Fibroblast of mammary gland (primary cell): ENCODE results near the gene VCPKMT.
A peak's percentile ranks its signal among the peaks of the same experiment; 100 is the strongest.

ENCODE experiments used
- DNase-seq: peaks from one replicate; pipeline ENCODE4 v3.0.0-alpha.2; 2010; ENCODE audit warnings: low read depth
- H3K4me3 ChIP-seq: 2 replicates; pipeline ENCODE4 v1.5.1; 2011; ENCODE audit warnings: low read depth, mild to moderate bottlenecking, low read length, moderate library complexity; ENCODE audit not compliant: control insufficient read depth
- TF ChIP-seq, protein P1 (sequence below): conservative IDR thresholded peaks from 2 replicates; pipeline ENCODE4 v1.5.1; 2011; ENCODE audit warnings: low read depth, low read length, inconsistent platforms; ENCODE audit not compliant: control insufficient read depth, insufficient read depth

The VCPKMT gene

DNA sequence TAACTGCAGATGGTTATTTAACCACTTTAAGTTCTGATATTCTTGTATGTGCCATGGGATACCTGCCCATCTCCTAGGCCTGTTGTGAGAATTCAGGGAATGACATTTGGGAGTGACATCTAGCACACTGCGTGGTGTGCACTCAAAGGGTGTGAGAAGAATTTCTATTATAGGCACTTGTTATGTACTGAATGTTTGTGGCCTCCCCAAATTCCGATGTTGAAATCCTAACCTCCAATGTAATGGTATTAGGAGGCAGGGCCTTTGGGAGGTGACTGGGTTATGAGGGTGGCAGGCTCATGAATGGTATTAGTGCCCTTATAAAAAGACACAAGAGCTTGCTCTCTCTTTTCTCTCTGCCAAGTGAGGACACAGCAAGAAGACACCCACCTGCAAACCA, 27.6 kb downstream of the VCPKMT start:
- DNase-seq, result no peak
- TF ChIP-seq, protein P1, sequence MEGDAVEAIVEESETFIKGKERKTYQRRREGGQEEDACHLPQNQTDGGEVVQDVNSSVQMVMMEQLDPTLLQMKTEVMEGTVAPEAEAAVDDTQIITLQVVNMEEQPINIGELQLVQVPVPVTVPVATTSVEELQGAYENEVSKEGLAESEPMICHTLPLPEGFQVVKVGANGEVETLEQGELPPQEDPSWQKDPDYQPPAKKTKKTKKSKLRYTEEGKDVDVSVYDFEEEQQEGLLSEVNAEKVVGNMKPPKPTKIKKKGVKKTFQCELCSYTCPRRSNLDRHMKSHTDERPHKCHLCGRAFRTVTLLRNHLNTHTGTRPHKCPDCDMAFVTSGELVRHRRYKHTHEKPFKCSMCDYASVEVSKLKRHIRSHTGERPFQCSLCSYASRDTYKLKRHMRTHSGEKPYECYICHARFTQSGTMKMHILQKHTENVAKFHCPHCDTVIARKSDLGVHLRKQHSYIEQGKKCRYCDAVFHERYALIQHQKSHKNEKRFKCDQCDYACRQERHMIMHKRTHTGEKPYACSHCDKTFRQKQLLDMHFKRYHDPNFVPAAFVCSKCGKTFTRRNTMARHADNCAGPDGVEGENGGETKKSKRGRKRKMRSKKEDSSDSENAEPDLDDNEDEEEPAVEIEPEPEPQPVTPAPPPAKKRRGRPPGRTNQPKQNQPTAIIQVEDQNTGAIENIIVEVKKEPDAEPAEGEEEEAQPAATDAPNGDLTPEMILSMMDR, result no peak
- no peak overlapping the region for H3K4me3 ChIP-seq

DNA sequence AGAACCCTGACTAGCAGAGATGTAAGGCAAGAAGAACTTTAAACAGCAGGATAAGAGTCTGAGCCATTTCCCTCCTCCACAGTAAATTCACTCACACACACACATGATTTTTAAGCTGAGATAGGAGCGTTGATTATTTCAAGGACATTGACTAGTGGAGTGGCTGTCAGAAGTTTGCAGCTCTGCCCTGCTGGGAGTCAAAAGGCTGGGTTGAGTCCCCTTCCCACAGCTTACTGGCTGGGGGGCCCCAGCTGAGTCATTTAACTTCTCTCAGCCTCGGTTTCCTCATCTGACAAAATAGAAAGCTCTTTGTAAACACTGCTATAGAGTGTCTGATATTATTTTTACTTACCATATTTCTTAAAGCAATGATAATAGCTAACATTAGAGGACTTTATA, 28.3 kb downstream of the VCPKMT start:
- DNase-seq, result no peak
- no peak overlapping the region for H3K4me3 ChIP-seq
- TF ChIP-seq, protein P1, result no peak

DNA sequence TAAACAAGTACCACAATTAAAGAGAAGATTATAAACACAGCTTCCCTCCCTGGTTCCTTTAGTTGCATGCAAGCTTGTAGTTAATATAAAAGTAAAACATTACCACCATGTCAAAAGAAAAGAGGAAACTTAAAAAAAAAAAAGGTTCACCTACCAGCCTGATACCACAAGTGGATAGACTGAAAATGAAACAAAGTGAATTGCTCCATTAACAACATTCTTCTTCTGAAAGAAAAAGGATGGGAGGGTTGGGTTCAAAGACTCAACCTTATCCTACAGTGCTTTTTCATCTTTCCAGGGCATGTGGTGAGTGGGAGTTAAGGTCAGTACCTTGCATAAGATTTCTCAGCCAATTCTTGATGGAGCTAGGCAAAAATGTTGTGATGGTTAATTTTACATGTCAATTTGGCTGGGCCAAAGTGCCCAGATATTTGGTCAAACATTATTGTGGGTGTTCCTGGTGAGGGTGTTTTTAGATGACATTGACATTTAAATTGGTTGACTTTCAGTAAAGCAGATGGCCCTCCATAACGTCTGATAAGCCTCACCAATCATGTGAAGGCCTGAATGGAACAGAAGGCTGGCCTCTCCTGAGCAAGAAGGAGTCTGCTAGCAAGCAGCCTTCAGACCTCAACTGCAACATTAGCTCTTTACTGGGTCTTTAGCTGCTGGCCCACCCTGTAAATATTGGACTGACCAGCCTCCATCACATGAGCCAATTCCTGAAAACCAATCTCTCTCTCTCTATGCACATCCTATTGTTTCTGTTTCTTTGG, 28.8 kb downstream of the VCPKMT start:
- TF ChIP-seq, protein P1, result no peak
- no peak for DNase-seq
- no peak overlapping the region for H3K4me3 ChIP-seq

DNA sequence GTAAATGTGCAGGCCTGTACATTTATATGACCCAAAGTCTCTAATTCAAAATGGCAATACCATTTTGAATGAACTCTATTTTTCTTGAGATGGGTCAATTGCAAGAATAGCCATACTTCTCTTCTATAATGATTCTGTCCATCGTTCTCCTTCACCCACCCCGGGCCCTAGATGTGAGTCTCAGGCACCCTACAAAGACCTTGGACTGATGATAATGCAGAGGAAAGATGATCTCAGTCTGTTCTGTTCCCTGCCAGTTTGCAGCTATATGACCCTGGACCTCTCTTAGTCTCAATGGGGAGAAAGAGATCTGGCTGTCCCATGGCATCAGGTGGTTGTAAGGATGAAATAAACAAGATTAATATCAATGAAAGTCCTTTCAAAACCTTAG, 30.1 kb downstream of the VCPKMT start:
- TF ChIP-seq, protein P1, result no peak
- DNase-seq, result no peak
- no peak overlapping the region for H3K4me3 ChIP-seq

DNA sequence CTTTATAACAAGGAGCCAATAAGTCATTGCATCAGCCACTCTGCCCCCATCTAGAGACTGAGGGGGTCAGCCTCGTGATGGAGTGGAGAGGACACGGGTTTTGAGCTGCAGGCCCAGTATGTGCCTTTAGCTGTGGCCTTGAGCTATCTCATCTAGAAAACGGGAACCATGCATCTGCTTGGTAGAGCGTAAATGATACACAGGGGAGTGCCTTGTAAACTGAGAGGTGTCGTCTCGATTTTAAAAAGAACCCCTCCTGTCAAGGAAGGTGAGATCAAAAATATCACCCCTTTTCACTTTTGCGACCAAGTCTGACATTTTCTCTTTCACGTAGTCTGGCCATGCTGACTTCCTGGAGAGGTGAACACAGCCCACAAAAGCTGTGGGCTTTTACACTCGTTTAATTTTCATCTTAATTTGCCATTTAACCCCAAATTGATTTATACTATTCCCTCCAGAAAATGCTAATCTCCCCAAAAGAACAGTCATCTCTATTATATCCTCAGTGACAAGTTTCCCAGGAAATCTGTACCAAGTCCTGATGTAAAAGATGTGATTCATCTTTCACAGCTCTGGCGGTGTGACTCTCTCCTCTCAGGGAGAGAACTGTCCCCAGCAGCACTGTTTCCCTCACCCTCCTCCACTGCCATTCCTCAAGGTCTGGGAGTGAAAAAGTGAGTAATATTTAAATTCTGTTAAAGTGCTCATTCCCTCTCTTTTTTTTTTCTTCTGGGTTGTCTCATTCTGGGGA, 30.6 kb downstream of the VCPKMT start:
- no peak overlapping the region for H3K4me3 ChIP-seq
- TF ChIP-seq, protein P1, result no peak
- DNase-seq, result peak; percentile 74

DNA sequence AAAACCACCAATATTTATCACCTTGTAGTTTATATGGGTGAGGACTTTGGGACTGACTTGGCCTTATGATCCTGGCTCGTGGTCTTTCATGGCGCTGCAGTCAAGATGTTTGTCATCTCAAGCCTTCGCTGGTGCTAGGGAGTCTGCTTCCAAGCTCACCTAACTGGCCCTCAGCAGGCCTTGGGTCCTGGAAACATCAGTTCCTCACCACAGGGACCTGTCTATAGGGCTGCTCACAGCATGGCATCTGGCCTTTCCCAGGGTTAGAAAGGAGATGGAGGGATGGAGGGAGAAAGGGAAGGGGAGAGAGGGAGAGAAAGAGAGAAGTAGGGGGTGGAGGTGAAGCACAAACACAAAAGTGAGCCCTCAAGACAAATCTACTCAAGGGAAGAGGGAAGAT, 31.7 kb downstream of the VCPKMT start:
- no peak overlapping the region for H3K4me3 ChIP-seq
- DNase-seq, result no peak
- TF ChIP-seq, protein P1, result no peak
